ENCODE results near the gene CS. TPM values are rescaled to one million over a fixed set of nuclear protein-coding genes. Genes with fewer than 3 reads are reported as not detected.
A peak's percentile ranks its signal among the peaks of the same experiment; 100 is the strongest.

The CS gene
- total RNA-seq, 4 donors from 2014 or later: 211 to 359 (median 271) TPM

DNA sequence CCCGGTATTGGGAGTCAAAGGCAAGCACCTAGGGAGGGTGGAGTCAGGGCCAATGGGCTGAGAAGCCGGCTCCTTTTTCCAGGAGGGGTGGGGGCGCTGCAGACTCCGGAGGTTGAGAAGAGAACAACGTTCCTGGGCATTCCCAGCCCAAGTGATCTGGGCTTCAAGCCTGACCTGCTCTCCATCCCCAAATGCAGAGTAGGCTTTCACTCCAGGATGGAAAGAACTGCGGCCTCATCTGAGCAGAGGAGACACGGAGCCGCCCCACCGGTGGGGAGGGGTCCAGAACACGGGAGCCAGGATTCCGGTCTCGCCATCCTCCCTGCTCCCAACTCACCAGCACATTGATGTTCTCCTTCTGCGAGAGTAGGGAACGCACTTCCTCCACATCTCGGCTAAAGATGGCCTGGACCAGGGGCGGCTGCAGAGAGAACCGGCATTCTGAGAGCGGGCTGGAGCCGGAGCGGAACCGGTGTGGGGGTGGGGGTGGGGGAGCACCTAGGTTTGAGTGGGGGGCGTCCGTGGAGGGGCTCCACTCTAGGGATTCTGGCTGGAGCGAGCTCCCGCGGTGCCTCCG lies 42.6 kb downstream of the CS start:
- in situ Hi-C loops (cut with MboI; ENCODE audit: low sequenced_read_pairs in 4 of 4) (no loop called here), intact Hi-C loops (cut with DNase I; ENCODE audit: low total_unique reads) (loop anchor here (2.0 kb wide), 2 partner anchors 33 to 139 kb away; partner anchors contain the start of genes NABP2 and ZC3H10)
- DNase-seq: peak in 1 of 2 donors; percentile 61
- TF ChIP-seq POLR2A (IDR thresholded peaks at IDR 0.05): no peak
- TF ChIP-seq, protein P1, sequence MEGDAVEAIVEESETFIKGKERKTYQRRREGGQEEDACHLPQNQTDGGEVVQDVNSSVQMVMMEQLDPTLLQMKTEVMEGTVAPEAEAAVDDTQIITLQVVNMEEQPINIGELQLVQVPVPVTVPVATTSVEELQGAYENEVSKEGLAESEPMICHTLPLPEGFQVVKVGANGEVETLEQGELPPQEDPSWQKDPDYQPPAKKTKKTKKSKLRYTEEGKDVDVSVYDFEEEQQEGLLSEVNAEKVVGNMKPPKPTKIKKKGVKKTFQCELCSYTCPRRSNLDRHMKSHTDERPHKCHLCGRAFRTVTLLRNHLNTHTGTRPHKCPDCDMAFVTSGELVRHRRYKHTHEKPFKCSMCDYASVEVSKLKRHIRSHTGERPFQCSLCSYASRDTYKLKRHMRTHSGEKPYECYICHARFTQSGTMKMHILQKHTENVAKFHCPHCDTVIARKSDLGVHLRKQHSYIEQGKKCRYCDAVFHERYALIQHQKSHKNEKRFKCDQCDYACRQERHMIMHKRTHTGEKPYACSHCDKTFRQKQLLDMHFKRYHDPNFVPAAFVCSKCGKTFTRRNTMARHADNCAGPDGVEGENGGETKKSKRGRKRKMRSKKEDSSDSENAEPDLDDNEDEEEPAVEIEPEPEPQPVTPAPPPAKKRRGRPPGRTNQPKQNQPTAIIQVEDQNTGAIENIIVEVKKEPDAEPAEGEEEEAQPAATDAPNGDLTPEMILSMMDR (IDR thresholded peaks at IDR 0.05 in 4 of 5, conservative IDR thresholded peaks at IDR 0.05 in 1 of 5): no peak
- Histone ChIP-seq H3K27me3 (no peaks in the 10 kb centered on the region), H3K27ac (peak overlapping the region; percentile 89 to 97 (median 91)), H3K9me3 (no peaks in the 10 kb centered on the region), H3K4me1 (peaks cover 33 to 48% of the 10 kb centered on the region in 2 donors), H3K4me3 (peak overlapping the region; percentile 71 to 98 (median 79)), H3K36me3 (peaks cover 0 to 38% of the 10 kb centered on the region in 2 donors)
- ATAC-seq: peak; percentile 18 to 35

DNA sequence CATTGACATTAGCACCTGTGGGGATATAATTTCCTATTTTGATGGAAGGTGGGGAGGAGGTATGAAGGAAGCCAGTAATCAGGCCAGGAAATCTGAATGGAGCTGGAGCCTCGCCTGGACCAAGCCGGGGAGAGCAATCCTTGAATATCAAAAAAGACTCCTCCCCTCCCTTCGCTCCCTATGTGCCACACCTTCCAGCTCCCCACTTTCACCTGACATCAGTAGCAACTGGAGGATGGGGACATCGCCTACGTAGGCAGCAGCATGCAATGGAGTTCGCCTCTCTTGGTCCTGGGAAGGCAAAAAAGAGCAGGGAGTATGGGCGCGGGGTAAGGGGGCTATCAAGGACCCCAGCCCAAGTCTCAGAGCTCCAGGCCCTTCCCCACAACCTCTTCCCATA lies 43.1 kb downstream of the CS start:
- peaks cover 33 to 48% of the 10 kb centered on the region in 2 donors for H3K4me1 ChIP-seq
- intact Hi-C loops (cut with DNase I; ENCODE audit: low total_unique reads): loop anchor here (2.0 kb wide), 1 partner anchor 32 kb away; the partner anchor contains the start of gene NABP2
- peaks cover 0 to 43% of the 10 kb centered on the region in 2 donors for H3K36me3 ChIP-seq
- no peaks in the 10 kb centered on the region for H3K9me3 ChIP-seq
- peak overlapping the region; percentile 71 to 98 (median 79) for H3K4me3 ChIP-seq
- no peaks in the 10 kb centered on the region for H3K27me3 ChIP-seq
- TF ChIP-seq, protein P1 (IDR thresholded peaks at IDR 0.05 in 4 of 5, conservative IDR thresholded peaks at IDR 0.05 in 1 of 5): no peak
- no peak for TF ChIP-seq POLR2A (IDR thresholded peaks at IDR 0.05)
- DNase-seq (peak in 1 of 2 donors; percentile 51), ATAC-seq (peak in 1 of 2 donors; percentile 4)
- H3K27ac ChIP-seq: peak overlapping the region; percentile 89 to 97 (median 91)
- in situ Hi-C loops (cut with MboI; ENCODE audit: low sequenced_read_pairs in 4 of 4): no loop called here

DNA sequence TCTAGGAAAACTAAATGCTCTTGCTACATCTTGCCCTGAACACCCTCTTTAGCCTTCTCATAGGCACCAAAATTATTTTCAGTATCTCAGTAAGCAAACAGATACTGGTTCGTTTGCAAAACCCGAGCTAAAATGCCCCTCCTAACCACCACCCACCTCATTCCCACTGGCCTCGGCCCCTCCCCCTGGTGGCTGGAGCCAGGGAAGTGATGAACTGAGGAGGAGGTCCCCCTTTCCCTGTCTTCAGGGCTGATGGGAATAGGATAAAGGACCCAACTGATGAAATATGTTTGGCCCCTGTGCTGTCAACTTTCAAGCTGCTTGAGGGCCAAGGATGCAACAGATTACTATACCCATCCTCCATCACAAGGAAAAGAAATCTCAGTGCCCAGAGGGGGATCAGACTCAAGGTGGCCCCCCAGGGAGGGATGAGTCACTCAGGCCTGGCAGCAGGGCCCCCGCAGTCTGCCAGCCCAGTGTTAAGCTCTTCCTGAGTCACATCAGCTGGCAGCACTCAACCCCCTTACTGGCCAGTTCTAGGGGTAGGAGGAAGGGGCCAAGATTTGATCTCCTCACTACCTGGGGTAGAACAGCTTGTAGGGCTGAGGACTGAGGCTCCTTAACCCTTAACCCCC lies 43.7 kb downstream of the CS start:
- TF ChIP-seq, protein P1 (IDR thresholded peaks at IDR 0.05 in 4 of 5, conservative IDR thresholded peaks at IDR 0.05 in 1 of 5): no peak
- TF ChIP-seq POLR2A (IDR thresholded peaks at IDR 0.05): no peak
- no peaks in the 10 kb centered on the region for H3K27me3 ChIP-seq
- peaks cover 33 to 44% of the 10 kb centered on the region in 2 donors for H3K4me1 ChIP-seq
- in situ Hi-C loops (cut with MboI; ENCODE audit: low sequenced_read_pairs in 4 of 4): no loop called here
- peak; percentile 37 to 50 for ATAC-seq
- peaks cover 0 to 50% of the 10 kb centered on the region in 2 donors for H3K36me3 ChIP-seq
- DNase-seq: peak in 1 of 2 donors; percentile 86
- intact Hi-C loops (cut with DNase I; ENCODE audit: low total_unique reads): loop anchor here (1.0 to 2.0 kb wide), 2 partner anchors 32 to 65 kb away; partner anchors contain the start of gene NABP2
- no peaks in the 10 kb centered on the region for H3K9me3 ChIP-seq
- H3K4me3 ChIP-seq: peak overlapping the region in 3 of 4 donors; percentile 77 to 98 (median 81)
- H3K27ac ChIP-seq: peak overlapping the region; percentile 89 to 97 (median 91)

DNA sequence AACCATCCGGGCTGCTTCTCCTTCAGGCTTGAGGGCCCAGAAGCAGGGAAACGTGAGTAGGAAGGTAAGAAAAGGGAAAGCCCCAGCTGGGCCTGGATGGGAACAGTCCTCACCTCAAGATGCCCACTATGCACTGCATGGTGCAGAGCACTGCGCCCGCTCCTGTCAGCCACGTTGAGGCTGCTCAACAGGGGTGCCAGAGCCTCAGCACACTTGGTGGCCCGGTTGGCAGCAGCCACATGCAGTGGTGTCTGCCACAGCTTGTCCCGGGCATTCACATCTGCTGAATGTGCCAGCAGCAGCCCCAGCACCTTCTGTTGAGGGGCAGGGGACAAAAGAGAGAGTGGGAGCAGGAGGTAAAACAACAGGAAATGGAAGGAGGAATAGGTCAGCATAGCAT lies 44.5 kb downstream of the CS start:
- in situ Hi-C loops (cut with MboI; ENCODE audit: low sequenced_read_pairs in 4 of 4) (no loop called here), intact Hi-C loops (cut with DNase I; ENCODE audit: low total_unique reads) (loop anchor here (1.0 to 2.0 kb wide), 2 partner anchors 31 to 64 kb away; partner anchors contain the start of gene NABP2)
- H3K4me3 ChIP-seq: peak overlapping the region in 1 of 4 donors; percentile 77
- no peaks in the 10 kb centered on the region for H3K27me3 ChIP-seq
- peaks cover 33 to 36% of the 10 kb centered on the region in 2 donors for H3K4me1 ChIP-seq
- peak overlapping the region; percentile 89 to 97 (median 91) for H3K27ac ChIP-seq
- no peak for TF ChIP-seq POLR2A (IDR thresholded peaks at IDR 0.05)
- TF ChIP-seq, protein P1 (IDR thresholded peaks at IDR 0.05 in 4 of 5, conservative IDR thresholded peaks at IDR 0.05 in 1 of 5): no peak
- ATAC-seq (no peak), DNase-seq (peak in 1 of 2 donors; percentile 33)
- no peaks in the 10 kb centered on the region for H3K9me3 ChIP-seq
- H3K36me3 ChIP-seq: peaks cover 0 to 57% of the 10 kb centered on the region in 2 donors

All from gastrocnemius medialis (tissue), 4 donors.